ENCODE measurements around the gene IKZF4. TPM values are rescaled to one million over a fixed set of nuclear protein-coding genes. Genes with fewer than 3 reads are reported as not detected.
"Not testable (repeated sequence)": the region's sequence is repeated elsewhere in the genome, so short reads cannot be mapped to it uniquely, and the experiment has no call there.

IKZF4 gene
- total RNA-seq, 1 experiment from 2014 or later, result 0.89 TPM

GRCh38 chr12:55999522-55999921, 21.3 kb upstream of the IKZF4 start:
- not testable (repeated sequence) for DNase-seq (ENCODE audit: low spot score)

- not testable (repeated sequence) for DNase-seq (ENCODE audit: low spot score)
These were observed 20.8 kb upstream of the IKZF4 start for GRCh38 chr12:55999999-56000540.

GRCh38 chr12:56001487-56002100, 19.2 kb upstream of the IKZF4 start:
- no peak for DNase-seq (ENCODE audit: low spot score)

- not testable (repeated sequence) for DNase-seq (ENCODE audit: low spot score)
These were observed 17.5 kb upstream of the IKZF4 start for GRCh38 chr12:56003376-56003775.

- no peak for DNase-seq (ENCODE audit: low spot score)
These were observed 16.6 kb upstream of the IKZF4 start for GRCh38 chr12:56004211-56004610.

- no peak for DNase-seq (ENCODE audit: low spot score)
These were observed 13.0 kb upstream of the IKZF4 start for GRCh38 chr12:56007564-56008559.

- DNase-seq (ENCODE audit: low spot score), result no peak
These were observed 10.7 kb upstream of the IKZF4 start for GRCh38 chr12:56010111-56010570.

- DNase-seq (ENCODE audit: low spot score), result no peak
These were observed 9.2 kb upstream of the IKZF4 start for GRCh38 chr12:56011509-56012090.

- no peak for DNase-seq (ENCODE audit: low spot score)
These were observed 7.4 kb upstream of the IKZF4 start for GRCh38 chr12:56013482-56013881.

GRCh38 chr12:56014205-56014604, 6.6 kb upstream of the IKZF4 start:
- no peak for DNase-seq (ENCODE audit: low spot score)

- no peak for DNase-seq (ENCODE audit: low spot score)
These were observed 3.7 kb upstream of the IKZF4 start for GRCh38 chr12:56017181-56017580.

GRCh38 chr12:56018356-56018755, 2.5 kb upstream of the IKZF4 start:
- DNase-seq (ENCODE audit: low spot score), result no peak

GRCh38 chr12:56021889-56022497, 1.1 kb downstream of the IKZF4 start:
- no peak for DNase-seq (ENCODE audit: low spot score)

- DNase-seq (ENCODE audit: low spot score), result no peak
These were observed 7.8 kb downstream of the IKZF4 start for GRCh38 chr12:56028511-56029165.

GRCh38 chr12:56029166-56029519, 8.3 kb downstream of the IKZF4 start:
- DNase-seq (ENCODE audit: low spot score), result no peak

- DNase-seq (ENCODE audit: low spot score), result no peak
These were observed 8.9 kb downstream of the IKZF4 start for GRCh38 chr12:56029666-56030293.

- DNase-seq (ENCODE audit: low spot score), result no peak
These were observed 11.1 kb downstream of the IKZF4 start for GRCh38 chr12:56031987-56032386.

- DNase-seq (ENCODE audit: low spot score), result no peak
These were observed 13.9 kb downstream of the IKZF4 start for GRCh38 chr12:56034586-56035332.

GRCh38 chr12:56037161-56037560, 16.3 kb downstream of the IKZF4 start:
- no peak for DNase-seq (ENCODE audit: low spot score)

GRCh38 chr12:56038022-56038655, 17.3 kb downstream of the IKZF4 start:
- DNase-seq (ENCODE audit: low spot score), result no peak
